GM23338 (cell line): ENCODE measurements around the gene CMIP. TPM values are rescaled to one million over a fixed set of nuclear protein-coding genes. Genes with fewer than 3 reads are reported as not detected.

Experiments
- ATAC-seq: fragments of 200-7000 bp; cut with Tn5 transposase; 3 replicates; pipeline ENCODE4 v1.9.1; 2020
- DNase-seq: peaks from one replicate; pipeline ENCODE4 v3.0.0-alpha.2; 2015; ENCODE audit warnings: low spot score
- H2AFZ ChIP-seq: fragments of 200-600 bp; sonication (generic); 2 replicates; pipeline ENCODE4 v1.8.0; 2016; ENCODE audit warnings: antibody characterized with exemption, mild to moderate bottlenecking, moderate library complexity
- H3F3A ChIP-seq: fragments of 200-600 bp; sonication (generic); replicated peaks from 2 replicates; pipeline ENCODE4 v1.8.0; 2017; ENCODE audit warnings: antibody characterized with exemption, mixed run types, low read depth
- H3K27ac ChIP-seq: fragments of 200-600 bp; sonication (generic); 2 replicates; pipeline ENCODE4 v1.6.1; 2016; ENCODE audit warnings: low read depth
- H3K27me3 ChIP-seq: fragments of 200-600 bp; sonication (generic); 2 replicates; pipeline ENCODE4 v1.8.0; 2016; ENCODE audit warnings: mild to moderate bottlenecking, mixed run types, moderate library complexity; ENCODE audit not compliant: insufficient read depth
- H3K36me3 ChIP-seq: fragments of 200-600 bp; sonication (generic); 2 replicates; pipeline ENCODE4 v1.8.0; 2016; ENCODE audit warnings: mild to moderate bottlenecking; ENCODE audit not compliant: insufficient read depth
- H3K4me1 ChIP-seq: fragments of 200-600 bp; sonication (generic); 2 replicates; pipeline ENCODE4 v1.8.0; 2016; ENCODE audit warnings: mild to moderate bottlenecking, moderate library complexity; ENCODE audit not compliant: insufficient read depth
- H3K4me2 ChIP-seq: fragments of 200-600 bp; sonication (generic); 2 replicates; pipeline ENCODE4 v1.7.1; 2017; ENCODE audit warnings: mixed run types
- H3K4me3 ChIP-seq: fragments of 200-600 bp; sonication (generic); 2 replicates; pipeline ENCODE4 v1.6.1; 2016; ENCODE audit warnings: mixed run types
- H3K79me2 ChIP-seq: fragments of 200-600 bp; sonication (generic); replicated peaks from 2 replicates; pipeline ENCODE4 v1.8.0; 2017; ENCODE audit warnings: mild to moderate bottlenecking; ENCODE audit not compliant: insufficient read depth
- H3K9me2 ChIP-seq: fragments of 200-600 bp; sonication (generic); 2 replicates; pipeline ENCODE4 v1.8.0; 2017; ENCODE audit not compliant: insufficient read depth
- H4K20me1 ChIP-seq: fragments of 200-600 bp; sonication (generic); replicated peaks from 2 replicates; pipeline ENCODE4 v1.8.0; 2017; ENCODE audit warnings: mild to moderate bottlenecking; ENCODE audit not compliant: insufficient read depth
- H3K27ac Mint-ChIP-seq: 2 replicates; pipeline ENCODE4 v1.8.0; 2020; ENCODE audit warnings: inconsistent platforms, mild to moderate bottlenecking, moderate library complexity, mixed read lengths
- H3K27me3 Mint-ChIP-seq: 3 replicates; pipeline ENCODE4 v1.8.0; 2022; ENCODE audit warnings: low read depth, mild to moderate bottlenecking, moderate library complexity, mixed read lengths, inconsistent platforms; ENCODE audit not compliant: insufficient read depth, poor library complexity
- H3K36me3 Mint-ChIP-seq: 3 replicates; pipeline ENCODE4 v1.8.0; 2021; ENCODE audit warnings: low read depth, mild to moderate bottlenecking, inconsistent platforms, moderate library complexity, mixed read lengths
- H3K4me1 Mint-ChIP-seq: 3 replicates; pipeline ENCODE4 v1.8.0; 2020; ENCODE audit warnings: mild to moderate bottlenecking, inconsistent platforms, mixed read lengths
- H3K4me3 Mint-ChIP-seq: 3 replicates; pipeline ENCODE4 v1.8.0; 2021; ENCODE audit warnings: moderate library complexity, mild to moderate bottlenecking, inconsistent platforms, mixed read lengths
- H3K9me3 Mint-ChIP-seq: 3 replicates; pipeline ENCODE4 v1.8.0; 2020; ENCODE audit warnings: moderate library complexity, mild to moderate bottlenecking, inconsistent platforms, mixed read lengths
- EZH2 ChIP-seq: fragments of 200-600 bp; sonication (generic); IDR thresholded peaks from one replicate; pipeline ENCODE4 v1.8.0; 2017; ENCODE audit warnings: antibody characterized with exemption, mild to moderate bottlenecking, low read depth; ENCODE audit not compliant: unreplicated experiment
- EZH2phosphoT487 ChIP-seq: fragments of 200-600 bp; sonication (generic); IDR thresholded peaks from one replicate; pipeline ENCODE4 v1.8.1; 2018; ENCODE audit warnings: antibody characterized with exemption; ENCODE audit not compliant: unreplicated experiment
- JUNB ChIP-seq: IDR thresholded peaks from one replicate; pipeline ENCODE4 v1.6.1; 2016; ENCODE audit warnings: antibody characterized with exemption; ENCODE audit not compliant: unreplicated experiment
- NANOG ChIP-seq: IDR thresholded peaks from 2 replicates; pipeline ENCODE4 v1.6.1; 2016; ENCODE audit warnings: antibody characterized with exemption, borderline replicate concordance
- POLR2AphosphoS5 ChIP-seq: IDR thresholded peaks from 2 replicates; pipeline ENCODE4 v1.6.1; 2016; ENCODE audit warnings: antibody characterized with exemption, low read depth
- ZNF114 ChIP-seq: fragments of 250-450 bp; sonication (Bioruptor Pico); IDR thresholded peaks from 2 replicates; pipeline ENCODE4 v1.5.0; 2020; ENCODE audit warnings: mild to moderate bottlenecking, moderate library complexity
- ZNF331 ChIP-seq: fragments of 250-450 bp; sonication (Bioruptor Pico); IDR thresholded peaks from 2 replicates; pipeline ENCODE4 v1.5.0; 2020; ENCODE audit warnings: low read depth, mild to moderate bottlenecking, moderate library complexity
- polyA plus RNA-seq: library from polyadenylated mRNA; unstranded; fragments of >200 nt; fragmentation: Nextera tagmentation; extraction: Ambion mirVana; gene quantifications from 2 replicates; pipeline ENCODE4 v1.2.1, GENCODE V29; 2016
- total RNA-seq: library from RNA; depleted of rRNA; stranded (reverse); fragments of >200 nt; shearing (Covaris generic); gene quantifications from 2 replicates; pipeline ENCODE4 v1.2.3, GENCODE V29; 2014
- TF ChIP-seq, protein P1 (sequence below), 2 experiments: fragments of 200-600 bp in 1 of 2; sonication (generic) in 1 of 2; conservative IDR thresholded peaks; 2 replicates each; pipeline versions ENCODE4 v1.5.1 to v1.6.1; 2016 to 2017; ENCODE audit warnings: antibody characterized with exemption in 2 of 2, low read depth in 2 of 2, mild to moderate bottlenecking in 2 of 2, moderate library complexity in 1 of 2
- TF ChIP-seq, protein P2 (sequence below): IDR thresholded peaks from one replicate; pipeline ENCODE4 v1.6.1; 2018; ENCODE audit warnings: antibody characterized with exemption; ENCODE audit not compliant: unreplicated experiment
- TF ChIP-seq, protein P3 (sequence below): IDR thresholded peaks from 2 replicates; pipeline ENCODE4 v1.6.1; 2016; ENCODE audit warnings: antibody characterized with exemption

Gene CMIP
- total and polyA plus RNA-seq, 2 experiments from 2014 or later: 9.5 to 62.3 TPM

DNA sequence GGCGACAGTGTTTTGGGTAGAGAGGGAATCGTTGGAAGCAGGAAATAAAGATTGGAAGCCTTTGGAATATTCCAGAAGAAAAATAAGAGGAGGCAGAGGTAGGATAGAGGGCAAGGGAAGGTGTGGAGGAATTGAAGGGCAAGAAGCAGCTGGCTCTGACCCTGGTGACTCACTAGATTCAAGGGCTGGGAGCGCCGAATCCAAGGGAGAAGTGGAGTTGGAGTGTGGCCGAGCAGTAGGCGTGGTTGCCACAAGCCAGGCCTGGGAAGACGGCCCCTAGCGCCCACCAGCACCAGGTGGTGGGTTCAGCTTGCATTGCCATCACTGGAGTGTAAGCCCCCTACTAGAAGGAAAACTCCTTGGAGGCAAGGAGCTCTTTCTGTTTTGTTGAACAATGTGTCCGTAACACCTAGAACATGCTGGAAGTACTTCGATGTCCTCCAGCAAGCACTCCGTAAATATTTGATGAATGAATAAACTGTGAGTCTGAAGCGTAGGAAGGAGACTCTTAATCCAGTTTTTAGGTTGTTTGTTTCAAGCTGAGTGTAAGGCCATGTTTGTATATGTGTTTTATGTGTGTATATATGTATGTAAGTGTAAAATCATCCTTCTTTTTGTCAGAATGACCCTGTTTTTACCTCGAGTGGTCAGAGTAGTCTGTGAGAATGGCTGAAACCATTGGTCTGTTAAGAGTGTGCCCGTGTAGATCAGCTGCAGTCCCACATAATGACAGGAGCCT is 139.5 kb downstream of the CMIP start (continued):
- TF ChIP-seq EZH2phosphoT487: no peak
- no peak for TF ChIP-seq ZNF114 (CRISPR knock-in tag)
- TF ChIP-seq, protein P1, sequence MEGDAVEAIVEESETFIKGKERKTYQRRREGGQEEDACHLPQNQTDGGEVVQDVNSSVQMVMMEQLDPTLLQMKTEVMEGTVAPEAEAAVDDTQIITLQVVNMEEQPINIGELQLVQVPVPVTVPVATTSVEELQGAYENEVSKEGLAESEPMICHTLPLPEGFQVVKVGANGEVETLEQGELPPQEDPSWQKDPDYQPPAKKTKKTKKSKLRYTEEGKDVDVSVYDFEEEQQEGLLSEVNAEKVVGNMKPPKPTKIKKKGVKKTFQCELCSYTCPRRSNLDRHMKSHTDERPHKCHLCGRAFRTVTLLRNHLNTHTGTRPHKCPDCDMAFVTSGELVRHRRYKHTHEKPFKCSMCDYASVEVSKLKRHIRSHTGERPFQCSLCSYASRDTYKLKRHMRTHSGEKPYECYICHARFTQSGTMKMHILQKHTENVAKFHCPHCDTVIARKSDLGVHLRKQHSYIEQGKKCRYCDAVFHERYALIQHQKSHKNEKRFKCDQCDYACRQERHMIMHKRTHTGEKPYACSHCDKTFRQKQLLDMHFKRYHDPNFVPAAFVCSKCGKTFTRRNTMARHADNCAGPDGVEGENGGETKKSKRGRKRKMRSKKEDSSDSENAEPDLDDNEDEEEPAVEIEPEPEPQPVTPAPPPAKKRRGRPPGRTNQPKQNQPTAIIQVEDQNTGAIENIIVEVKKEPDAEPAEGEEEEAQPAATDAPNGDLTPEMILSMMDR (conservative IDR thresholded peaks at IDR 0.05; ENCODE audit: low read depth in 2 of 2): no peak
- no peak for TF ChIP-seq POLR2AphosphoS5
- TF ChIP-seq, protein P2, sequence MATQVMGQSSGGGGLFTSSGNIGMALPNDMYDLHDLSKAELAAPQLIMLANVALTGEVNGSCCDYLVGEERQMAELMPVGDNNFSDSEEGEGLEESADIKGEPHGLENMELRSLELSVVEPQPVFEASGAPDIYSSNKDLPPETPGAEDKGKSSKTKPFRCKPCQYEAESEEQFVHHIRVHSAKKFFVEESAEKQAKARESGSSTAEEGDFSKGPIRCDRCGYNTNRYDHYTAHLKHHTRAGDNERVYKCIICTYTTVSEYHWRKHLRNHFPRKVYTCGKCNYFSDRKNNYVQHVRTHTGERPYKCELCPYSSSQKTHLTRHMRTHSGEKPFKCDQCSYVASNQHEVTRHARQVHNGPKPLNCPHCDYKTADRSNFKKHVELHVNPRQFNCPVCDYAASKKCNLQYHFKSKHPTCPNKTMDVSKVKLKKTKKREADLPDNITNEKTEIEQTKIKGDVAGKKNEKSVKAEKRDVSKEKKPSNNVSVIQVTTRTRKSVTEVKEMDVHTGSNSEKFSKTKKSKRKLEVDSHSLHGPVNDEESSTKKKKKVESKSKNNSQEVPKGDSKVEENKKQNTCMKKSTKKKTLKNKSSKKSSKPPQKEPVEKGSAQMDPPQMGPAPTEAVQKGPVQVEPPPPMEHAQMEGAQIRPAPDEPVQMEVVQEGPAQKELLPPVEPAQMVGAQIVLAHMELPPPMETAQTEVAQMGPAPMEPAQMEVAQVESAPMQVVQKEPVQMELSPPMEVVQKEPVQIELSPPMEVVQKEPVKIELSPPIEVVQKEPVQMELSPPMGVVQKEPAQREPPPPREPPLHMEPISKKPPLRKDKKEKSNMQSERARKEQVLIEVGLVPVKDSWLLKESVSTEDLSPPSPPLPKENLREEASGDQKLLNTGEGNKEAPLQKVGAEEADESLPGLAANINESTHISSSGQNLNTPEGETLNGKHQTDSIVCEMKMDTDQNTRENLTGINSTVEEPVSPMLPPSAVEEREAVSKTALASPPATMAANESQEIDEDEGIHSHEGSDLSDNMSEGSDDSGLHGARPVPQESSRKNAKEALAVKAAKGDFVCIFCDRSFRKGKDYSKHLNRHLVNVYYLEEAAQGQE: no peak
- TF ChIP-seq NANOG: no peak
- TF ChIP-seq ZNF331: no peak
- no peak for TF ChIP-seq JUNB

DNA sequence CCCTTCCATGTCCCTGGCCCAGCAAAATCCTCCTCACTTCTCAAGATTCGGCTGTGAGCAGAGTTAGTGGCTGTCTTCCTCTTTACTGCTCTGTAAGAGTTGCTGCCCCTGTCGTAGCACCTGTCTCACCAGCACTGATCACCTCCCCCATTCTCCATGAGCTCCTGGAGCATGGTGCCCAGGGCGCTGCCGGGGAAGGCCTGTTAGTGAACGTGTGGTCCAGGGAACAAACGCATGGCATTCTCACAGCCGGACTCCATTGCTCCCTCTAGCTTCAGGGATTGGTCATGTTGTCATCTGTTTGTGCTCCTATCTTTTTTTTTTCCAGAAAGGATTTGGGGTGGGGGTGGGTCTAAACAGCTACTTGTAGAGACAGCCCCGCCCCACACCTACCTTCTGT is 141.2 kb downstream of the CMIP start:
- peaks cover 6% of the 10 kb centered on the region; the same call in 1 of the 2 replicates for H3K4me1 ChIP-seq
- no peaks in the 10 kb centered on the region for H3K9me2 ChIP-seq
- 0 out of 2 replicates have a peak, but pooled peaks cover 2% of the 10 kb centered on the region for H3F3A ChIP-seq
- Mint-ChIP-seq H3K36me3 (peaks cover 7% of the 10 kb centered on the region; the same call in 2 of the 3 replicates), H3K4me1 (peaks cover 26% of the 10 kb centered on the region), H3K27ac (no peak overlapping the region), H3K4me3 (no peak overlapping the region), H3K27me3 (peaks cover 5% of the 10 kb centered on the region), H3K9me3 (no peaks in the 10 kb centered on the region; the same call in 2 of the 3 replicates)
- H3K4me3 ChIP-seq: no peak overlapping the region
- no peak overlapping the region for H3K4me2 ChIP-seq
- DNase-seq: peak; percentile 77
- H3K27me3 ChIP-seq: no peaks in the 10 kb centered on the region
- no peak overlapping the region for H2AFZ ChIP-seq
- ATAC-seq: peak; percentile 71
- no peaks in the 10 kb centered on the region for H3K36me3 ChIP-seq
- peaks cover 60% of the 10 kb centered on the region for H3K79me2 ChIP-seq
- no peak overlapping the region for H3K27ac ChIP-seq
- TF ChIP-seq ZNF114 (CRISPR knock-in tag) (no peak), EZH2 (no peak), POLR2AphosphoS5 (no peak), NANOG (no peak), JUNB (no peak), ZNF331 (no peak)
- TF ChIP-seq, protein P1 (conservative IDR thresholded peaks at IDR 0.05; ENCODE audit: low read depth in 2 of 2): peak; percentile 51 to 72
- TF ChIP-seq, protein P3, sequence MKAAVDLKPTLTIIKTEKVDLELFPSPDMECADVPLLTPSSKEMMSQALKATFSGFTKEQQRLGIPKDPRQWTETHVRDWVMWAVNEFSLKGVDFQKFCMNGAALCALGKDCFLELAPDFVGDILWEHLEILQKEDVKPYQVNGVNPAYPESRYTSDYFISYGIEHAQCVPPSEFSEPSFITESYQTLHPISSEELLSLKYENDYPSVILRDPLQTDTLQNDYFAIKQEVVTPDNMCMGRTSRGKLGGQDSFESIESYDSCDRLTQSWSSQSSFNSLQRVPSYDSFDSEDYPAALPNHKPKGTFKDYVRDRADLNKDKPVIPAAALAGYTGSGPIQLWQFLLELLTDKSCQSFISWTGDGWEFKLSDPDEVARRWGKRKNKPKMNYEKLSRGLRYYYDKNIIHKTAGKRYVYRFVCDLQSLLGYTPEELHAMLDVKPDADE: no peak
- peaks cover 15% of the 10 kb centered on the region for H4K20me1 ChIP-seq
